HG03442 (cell line): ENCODE data around the gene VEGFB.

ENCODE experiments used
- ATAC-seq: cut with Tn5 transposase; IDR thresholded peaks from one replicate; pipeline ENCODE4 v1.9.1; 2021; ENCODE audit warnings: mild to moderate bottlenecking, moderate library complexity; ENCODE audit not compliant: unreplicated experiment

The VEGFB gene

DNA sequence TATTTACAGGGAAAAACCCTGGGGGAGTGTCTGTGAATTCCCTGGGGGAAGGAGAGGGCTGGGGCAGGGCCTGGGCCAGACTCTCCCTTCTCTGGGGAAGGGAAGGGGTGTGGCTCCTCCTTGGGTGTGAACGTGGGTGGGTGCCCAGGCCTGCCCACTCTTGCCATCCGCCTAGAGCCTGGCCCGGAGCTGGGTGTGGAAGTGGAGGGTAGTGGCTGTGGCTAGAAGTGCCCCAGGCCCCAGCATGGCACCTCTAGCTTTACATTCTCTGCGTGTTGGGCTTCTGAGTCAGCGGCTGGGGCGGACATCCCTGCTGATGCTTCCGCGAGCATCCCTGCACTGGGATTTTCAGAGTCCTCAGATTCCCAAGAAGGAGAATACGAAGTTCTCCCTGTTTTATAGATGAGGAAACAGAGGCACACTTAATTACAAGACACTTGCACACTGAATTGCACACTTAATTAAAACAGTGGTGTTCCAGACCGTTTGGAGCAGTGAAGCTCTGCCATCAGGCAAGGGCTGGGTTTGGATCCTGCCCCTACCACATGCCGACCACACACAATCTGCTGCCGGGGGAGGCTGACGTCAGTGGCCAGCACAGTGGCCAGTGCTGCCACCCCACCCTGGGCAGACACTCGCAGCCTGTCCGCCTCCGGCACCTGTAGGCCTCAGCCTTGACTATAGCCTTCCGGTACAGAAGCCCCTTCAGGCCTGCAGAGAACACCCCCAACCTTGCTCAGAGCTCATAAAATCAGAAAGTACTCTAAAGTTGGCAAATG, 42.5 kb downstream of the VEGFB start:
- ATAC-seq: no peak

DNA sequence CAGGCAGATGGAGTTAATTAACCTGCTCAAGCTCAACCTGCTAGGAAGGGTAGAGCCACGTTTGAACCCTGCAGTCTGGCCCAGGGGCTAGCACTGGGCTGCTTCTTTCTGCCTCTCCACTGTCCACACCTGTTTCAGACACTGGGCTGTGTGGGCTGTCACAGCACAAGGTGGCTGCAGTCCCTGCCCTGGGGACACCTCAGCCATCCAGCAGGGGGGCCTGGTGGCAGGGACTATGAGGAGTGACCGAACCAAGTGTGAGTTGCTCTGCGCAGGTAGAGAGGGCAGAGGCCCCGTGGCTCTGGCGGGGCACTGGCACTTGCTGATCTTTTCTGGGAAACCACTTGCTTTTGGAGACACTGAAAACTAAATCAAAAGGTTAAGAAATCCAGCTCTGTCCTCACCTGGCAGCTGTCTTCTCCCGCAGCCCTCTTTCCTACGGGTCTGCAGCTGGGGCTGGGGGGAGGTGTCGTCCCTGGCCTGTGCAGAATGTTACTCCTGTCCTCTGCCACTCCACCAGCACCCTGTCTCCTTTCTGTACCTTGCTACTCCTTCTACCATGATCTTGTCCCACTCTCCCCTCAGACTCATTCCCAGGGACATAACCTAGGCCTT, 44.3 kb downstream of the VEGFB start:
- ATAC-seq: no peak

DNA sequence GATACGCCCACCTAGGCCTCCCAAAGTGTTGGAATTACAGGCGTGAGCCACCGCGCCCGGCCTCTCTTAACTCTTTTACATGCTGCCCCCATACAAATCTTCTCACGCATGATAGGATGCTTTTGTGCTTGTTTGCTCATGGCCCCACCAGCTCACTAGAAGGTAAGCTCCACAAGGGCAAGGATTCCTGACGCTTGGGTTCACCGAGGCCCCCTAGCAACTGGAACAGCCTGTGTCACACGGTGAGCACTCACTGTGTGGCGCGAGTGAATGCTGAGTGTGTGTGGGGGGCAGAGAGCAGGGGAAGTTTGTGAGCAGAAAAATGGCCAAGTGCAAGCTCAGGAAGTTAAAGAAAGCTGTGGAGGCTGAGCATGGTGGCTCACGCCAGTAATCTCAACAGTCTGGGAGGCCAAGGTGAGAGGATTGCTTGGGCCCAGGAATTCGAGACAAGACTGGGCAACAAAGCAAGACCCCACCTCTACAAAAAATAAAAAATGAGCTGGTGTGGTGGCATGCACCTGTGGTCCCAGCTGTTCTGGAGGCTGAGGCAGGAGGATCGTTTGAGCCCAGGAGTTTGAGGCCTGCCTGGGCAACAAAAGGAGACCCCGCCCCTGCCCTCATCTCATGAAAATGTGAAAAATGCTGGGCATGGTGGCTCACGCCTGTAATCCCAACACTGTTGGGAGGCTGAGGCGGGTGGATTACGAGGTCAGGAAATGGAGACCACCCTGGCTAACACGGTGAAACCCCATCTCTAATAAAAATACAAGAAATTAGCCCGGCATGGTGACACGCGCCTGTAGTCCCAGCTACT, 47.8 kb downstream of the VEGFB start:
- no peak for ATAC-seq

DNA sequence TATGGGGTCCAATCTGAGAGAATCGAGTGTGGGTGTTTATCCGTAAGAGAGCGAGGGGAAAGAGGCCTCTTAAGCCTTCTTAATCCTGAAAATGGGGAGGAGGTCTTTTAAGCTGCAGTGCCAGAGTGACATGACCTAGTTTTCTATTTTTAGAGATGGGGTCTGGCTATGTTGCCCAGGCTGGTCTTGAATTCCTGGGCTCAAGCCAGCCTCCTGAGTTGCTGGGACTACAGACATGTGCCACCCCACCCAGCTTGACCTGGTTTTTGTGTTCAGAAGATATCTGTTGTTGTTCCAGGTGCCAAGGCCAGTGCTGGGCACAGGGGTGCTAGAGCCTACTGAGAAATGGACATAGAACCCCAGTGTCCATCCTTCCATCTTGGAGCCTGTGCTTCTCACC, 48.7 kb downstream of the VEGFB start:
- no peak for ATAC-seq

DNA sequence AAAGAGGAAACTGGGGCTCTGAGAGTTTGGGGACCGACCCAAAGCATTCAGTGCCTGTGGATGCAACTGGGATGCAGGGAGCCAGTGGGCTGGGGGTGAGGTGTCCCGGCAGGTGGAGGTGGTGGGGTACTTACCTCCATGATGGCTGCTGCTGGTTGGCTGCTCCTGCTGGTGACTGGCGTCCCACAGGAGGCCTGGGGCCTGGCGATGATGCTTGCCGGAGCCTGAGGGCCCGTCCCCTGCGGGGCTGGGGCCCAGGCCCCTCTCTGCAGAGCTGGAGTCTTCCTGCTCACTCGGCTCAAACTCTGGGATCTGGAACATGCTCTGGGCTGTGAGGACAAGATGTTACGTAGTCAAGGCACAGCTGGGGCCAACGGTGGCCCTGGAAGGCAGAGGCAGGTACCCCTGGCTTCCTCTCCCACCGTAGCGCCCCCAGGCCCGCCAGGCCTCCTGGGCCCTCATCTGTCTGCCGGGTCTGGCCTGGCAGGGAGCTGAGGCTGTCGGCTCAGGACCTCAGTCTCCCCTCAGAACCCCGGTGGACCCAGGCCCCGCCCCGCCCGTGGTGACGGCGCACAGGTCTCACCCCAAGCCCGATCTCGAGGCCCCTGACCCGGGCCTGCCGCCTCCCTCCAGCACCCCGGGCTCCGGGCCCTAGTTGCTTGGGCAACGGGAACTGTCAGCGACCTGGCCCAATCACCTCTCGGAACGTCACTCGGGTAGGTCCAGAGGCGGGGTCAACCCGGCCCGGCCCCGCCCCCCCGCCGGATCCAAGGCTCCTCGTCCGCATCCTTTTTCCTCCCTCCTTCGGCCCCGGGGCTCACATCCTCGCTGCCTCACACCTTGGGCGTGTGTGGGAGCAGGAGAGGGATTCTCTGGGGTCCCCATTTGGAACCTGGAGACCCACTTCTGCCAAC, 49.9 kb downstream of the VEGFB start, which contains the start of gene BAD:
Gene BAD, minus strand, starts transcription at position 618 of the 914 bp plus-strand sequence. Its CDS starts 297 bp downstream, at position 321.
- peak; percentile 55 for ATAC-seq

DNA sequence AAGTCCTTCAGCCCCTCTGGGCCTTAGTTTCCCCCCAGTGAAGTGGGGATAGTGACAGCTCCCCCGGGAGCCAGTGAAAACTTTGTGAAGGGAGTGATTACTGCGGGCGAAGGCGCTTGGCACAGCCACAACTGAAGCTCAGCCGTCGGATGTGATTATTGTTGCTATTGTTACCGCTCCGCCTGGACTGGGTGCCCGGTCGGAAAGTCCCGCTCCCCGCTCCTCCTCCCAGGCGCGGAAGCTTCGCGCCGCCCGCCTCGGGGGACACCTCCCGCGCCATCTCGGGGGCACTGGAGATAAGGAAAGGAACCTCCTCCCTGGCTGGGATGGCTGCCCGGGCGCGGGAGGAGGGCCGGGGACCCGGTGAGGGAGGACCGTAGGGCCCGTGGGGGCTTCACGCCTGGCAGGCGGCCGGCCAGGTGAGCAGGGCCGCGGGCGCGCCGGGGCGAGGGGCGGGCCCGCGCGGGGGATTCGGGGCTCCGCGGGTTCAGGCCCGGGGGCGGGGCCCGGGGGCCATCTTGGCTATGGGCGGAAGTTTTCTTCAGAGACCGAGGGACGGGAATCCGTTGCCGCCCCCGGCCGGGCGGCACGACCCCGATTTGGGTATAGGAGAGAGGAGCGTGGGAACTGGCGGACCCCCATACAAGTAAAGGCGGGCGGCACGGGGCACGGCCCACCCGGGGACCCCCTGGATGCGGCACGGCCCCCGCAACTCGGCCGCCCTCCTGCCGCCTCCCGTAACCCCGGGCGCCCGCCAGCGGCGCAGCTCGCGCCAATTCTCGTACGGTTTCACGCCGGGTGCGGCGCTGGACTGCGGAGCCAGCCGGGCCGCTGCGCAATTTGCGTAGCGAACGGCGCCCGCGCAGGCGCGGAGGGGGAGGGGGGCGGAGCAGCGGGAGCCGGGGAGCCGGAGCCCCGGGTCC, 50.8 kb downstream of the VEGFB start, which contains the start of gene GPR137:
Gene GPR137, plus strand, starts transcription at position 887 of the 923 bp plus-strand sequence. CDS start 677 bp downstream, outside the sequence.
- ATAC-seq: peak; percentile 60

DNA sequence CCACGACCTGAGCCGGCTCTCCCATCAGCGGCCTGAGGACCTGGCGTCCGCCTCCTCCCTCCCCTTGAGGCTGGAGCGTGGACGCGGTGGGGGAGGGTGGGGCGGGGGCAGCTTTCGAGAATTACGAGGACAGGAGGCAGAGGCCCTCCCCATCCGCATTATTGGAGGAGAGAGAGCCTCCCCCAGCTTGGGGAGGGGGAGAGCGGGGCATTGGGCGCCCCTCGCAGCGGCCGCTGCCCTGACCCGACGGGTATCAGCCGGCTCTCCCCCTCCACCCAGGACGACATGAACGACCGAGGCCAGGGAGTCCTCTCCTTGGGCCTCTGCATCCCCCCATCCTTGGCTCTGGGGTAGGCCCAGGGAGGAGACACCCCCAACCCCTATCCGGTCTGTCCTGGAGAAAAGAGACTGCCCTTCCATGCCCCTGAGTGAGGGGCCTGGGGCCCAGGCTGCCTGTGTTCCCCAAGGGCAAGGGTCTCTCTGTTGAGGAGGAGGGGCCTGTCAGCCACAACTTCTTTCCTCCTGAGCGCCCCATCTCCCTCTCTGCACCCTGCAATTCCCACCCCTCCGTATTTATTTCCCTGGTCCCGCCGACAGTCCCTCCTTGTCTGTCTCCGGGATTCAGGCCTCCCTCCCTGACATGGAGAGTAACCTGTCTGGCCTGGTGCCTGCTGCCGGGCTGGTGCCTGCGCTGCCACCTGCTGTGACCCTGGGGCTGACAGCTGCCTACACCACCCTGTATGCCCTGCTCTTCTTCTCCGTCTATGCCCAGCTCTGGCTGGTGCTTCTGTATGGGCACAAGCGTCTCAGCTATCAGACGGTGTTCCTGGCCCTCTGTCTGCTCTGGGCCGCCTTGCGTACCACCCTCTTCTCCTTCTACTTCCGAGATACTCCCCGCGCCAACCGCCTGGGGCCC, 51.8 kb downstream of the VEGFB start:
- ATAC-seq: no peak

DNA sequence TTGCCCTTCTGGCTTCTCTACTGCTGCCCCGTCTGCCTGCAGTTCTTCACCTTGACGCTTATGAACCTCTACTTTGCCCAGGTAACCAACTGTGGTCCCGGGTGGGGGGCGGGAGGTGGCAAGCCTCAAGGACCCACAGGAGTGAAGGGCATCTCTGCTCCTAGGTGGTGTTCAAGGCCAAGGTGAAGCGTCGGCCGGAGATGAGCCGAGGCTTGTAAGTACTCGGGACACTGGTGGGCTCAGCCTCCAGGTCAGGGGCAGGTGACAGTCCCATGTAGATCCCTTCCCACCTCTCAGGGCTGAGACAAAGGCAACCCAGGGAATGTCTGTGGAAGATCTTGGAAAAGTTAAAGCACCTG, 52.4 kb downstream of the VEGFB start:
- ATAC-seq: no peak

DNA sequence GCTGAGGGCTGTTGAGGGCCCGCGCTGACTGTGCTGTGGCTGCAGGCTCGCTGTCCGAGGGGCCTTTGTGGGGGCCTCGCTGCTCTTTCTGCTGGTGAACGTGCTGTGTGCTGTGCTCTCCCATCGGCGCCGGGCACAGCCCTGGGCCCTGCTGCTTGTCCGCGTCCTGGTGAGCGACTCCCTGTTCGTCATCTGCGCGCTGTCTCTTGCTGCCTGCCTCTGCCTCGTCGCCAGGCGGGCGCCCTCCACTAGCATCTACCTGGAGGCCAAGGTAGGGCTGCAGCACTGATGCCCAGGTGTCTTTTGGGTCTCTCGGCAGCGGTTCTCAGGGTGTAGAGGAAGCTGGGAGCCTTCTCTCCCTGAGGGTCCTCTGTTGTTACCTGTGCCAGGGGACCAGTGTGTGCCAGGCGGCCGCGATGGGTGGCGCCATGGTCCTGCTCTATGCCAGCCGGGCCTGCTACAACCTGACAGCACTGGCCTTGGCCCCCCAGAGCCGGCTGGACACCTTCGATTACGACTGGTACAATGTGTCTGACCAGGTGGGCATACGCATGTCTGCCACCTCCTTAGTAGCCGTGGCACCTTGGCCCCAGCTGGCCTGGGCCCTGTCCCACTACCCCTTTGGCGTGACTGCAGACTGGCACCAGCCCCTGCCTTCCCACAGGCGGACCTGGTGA, 53.4 kb downstream of the VEGFB start:
- ATAC-seq: no peak

DNA sequence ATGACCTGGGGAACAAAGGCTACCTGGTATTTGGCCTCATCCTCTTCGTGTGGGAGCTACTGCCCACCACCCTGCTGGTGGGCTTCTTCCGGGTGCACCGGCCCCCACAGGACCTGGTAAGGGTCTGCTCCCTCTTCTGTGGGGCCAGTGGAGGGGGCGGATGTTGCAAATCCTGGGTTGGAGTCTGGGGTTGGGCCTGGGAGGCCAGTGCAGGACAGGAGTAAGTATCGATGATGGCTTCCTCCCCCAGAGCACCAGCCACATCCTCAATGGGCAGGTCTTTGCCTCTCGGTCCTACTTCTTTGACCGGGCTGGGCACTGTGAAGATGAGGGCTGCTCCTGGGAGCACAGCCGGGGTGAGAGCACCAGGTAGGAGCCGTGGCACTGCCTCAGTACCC, 54.0 kb downstream of the VEGFB start:
- ATAC-seq: no peak
